GM19328 (cell line): ENCODE results near the gene GAS2L2.

ENCODE experiments used
- ATAC-seq: cut with Tn5 transposase; IDR thresholded peaks from one replicate; pipeline ENCODE4 v1.9.1; 2021; ENCODE audit warnings: mild to moderate bottlenecking, moderate library complexity; ENCODE audit not compliant: unreplicated experiment

Gene GAS2L2

DNA sequence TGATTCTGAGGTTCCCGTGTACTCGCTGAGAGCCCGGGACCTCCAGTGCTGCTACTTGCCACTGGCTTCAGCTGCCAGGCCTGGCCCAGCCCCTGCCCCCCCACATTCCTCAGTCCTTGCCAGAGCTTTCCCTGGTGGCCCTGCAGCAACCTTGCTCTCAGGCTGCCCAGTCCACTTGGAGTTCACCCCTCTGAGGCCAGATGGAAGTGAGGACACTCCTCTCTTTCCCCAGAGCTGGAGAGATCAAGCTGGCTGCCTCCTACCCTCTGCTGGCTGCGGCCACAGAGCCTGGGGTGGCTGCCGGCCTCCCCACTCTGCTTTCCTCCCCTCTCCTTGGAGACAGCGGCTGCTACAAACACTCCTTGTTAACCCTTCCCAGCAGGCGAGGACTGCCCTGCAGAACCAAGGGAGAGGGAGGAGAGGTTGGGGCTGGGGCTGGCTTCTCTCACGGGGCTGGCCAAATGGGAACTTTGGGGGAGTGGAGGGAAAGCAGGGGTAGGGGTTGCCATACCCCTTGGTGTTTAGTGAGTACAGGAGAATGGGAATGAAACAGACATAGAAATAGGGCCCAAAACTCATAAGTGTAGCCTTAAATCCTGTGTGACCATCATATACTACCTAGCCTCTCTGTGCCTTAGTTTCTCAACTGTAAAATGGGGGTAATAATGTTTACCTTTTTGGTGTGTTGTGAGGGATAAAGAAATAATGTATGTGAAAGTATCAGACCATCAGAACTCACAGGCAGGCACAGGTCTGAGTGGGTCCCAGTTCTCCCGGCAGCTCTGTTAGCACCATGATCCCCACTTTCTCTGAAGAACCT lies at the start of gene GAS2L2:
Gene GAS2L2 (minus strand): TSS at position 295 of the 820 bp plus-strand sequence. CDS start 389 bp downstream, outside the sequence.
- no peak for ATAC-seq

DNA sequence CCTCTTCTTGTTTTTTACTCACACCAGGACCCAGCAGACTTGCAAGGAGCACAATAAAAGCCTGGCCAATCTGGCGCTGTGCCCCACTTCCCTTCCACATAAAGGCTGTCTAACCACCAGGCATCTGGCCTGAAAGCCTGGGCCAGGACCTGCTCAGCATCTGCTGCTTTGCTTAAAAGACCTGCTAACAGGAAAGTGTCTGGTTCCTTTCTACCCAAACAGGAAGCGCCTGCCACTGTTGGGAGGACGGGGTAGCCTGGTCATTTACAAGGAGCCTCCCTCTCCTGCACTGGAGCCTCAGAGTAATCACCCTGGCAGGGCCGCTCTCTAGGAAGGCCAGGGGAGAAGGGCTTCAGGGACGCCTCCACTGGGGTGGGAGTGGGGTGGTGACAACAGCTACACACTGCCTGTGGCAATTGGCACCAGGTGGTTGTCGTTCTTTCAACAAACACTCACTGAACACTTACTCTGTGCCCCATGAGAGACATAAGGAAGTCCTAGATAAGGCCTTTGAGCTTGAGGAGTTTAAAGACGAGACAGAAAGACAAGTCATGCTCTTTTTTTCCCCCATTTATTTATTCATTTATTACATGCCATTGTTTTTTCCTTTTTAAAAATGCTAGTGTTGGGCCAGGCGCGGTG lies 48.7 kb upstream of the GAS2L2 start:
- no peak for ATAC-seq

DNA sequence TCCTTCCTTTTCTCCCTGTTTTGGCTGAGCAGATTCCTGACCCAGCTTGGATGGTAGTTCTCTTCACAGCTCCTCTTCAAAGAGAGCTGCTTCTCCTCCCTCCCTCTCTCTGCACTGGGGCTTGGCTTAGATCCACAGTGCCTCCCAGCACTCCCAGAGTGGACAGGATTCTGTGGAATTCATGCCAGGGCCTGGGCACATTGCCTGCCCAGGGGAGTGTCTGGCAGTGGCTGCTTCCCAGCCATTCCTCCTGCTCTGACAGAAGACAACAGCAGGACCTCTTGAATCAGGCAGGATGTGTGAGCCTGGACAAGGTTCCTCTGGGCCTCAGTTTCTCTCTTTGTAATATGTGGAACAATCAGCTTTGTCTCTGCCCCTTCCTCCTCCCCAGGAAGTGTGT lies 46.9 kb upstream of the GAS2L2 start:
- ATAC-seq: no peak

DNA sequence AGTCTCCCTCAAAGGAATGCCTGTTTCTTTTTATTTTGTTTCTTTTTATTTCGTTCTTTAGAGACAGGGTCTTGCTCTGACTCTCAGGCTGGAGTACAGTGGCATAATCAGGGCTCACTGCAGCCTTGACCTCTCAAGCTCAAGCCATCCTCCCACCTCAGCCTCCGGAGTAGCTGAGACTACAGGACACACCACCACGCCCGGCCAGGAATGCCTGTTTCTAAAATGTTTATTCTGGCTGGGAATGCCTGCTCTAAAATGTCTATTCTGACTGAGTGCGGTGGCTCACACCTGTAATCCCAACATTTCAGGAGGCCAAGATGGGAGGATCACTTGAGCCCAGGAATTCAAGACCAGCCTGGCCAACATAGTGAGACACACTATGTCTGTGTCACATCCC lies 44.9 kb upstream of the GAS2L2 start:
- ATAC-seq: no peak

DNA sequence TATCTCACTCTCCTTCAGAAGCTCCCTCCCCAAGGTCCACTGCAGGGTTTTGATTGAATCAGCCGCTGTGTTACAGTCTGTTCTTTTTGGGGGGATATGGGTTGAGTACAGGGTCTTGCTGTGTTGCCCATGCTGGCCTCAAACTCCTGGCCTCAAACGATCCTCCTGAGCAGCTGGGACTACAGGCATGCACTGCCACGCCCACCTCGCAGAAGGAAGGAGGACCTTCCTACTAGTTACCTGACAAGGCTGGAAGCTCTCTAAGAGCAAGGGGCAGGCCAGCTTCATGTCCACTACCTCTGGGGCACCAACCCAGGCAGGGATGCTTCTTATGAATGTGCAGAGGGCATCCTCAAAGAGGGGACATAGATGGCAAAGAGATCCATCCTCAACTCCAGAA lies 44.3 kb upstream of the GAS2L2 start:
- no peak for ATAC-seq

DNA sequence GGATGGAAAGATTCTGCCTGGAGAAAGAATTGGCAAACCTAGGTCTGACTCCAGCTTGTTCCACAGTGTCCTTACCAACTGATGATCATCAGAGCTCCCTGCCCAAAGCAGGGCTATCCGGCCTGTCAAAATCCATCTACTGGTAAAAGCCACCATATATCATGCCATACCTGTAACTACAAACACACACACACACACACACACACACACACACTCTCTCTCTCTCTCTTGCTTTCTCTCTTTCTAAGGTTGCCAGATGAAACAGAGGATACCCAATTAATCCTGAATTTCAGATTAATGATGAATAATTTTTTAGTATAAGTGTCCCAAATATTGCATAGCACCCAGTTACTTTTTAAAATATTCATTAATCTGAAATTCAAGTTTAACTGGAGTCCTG lies 43.9 kb upstream of the GAS2L2 start:
- ATAC-seq: no peak

DNA sequence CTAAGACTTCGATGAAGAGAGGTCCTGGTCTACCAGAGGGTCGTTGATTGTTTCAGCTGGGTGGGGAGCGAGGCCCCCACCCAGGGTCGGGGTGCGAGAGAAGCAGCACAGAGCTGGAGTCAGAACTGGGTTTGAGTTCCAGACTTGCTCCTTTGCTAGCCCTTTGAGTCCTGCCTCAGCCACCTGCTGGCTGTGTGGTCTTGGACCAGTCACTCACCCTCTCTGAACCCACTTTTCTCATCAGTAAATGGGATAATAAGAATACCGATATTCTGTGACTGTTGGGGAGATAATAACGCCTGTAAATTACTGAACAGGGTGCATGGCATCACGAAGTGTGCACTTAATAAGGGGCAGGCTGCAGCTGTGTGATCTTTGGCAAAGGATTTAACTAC lies 42.8 kb upstream of the GAS2L2 start:
- ATAC-seq: no peak

DNA sequence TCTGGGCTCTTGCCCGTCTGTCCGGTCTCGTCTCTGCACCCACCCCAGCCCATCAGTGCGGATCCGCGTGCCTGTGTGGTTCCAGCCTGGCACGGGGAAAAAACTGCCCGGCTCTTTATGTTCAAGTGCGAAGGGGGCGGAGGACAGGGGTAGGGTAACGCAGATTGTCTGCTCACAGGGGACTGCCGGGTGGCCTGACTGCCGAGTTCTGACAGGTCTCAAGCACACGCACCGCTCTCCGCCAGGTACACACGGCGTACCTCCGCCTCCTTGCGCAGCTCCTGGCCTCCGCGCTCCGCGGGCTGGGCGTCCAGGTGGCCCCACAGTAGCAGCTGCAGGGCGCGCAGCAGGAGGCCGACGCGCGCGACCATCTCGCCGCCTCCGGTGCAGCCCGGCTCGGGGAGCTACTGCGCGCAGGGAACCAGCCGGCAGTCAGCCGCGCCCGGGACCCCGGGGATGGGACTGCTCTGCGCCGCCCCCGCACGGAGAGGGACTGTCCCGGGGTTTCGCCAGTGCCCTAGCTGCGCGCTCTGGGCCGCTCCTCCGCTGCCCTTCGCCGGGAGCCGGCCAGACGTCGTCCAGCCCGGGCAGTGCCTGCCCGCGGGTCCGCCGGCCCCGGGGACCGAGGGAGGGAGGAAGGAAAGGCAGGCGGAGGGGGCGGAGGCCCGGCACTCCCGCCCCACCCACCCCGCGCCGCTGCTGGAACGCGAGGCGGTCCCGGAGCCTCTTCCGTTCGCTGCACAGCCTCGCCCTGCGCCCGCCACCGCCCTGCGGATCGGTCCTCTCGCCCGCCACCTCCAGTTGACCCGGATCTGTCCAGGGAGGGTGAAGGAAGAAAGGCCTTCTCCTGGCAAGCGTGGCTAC lies 42.2 kb upstream of the GAS2L2 start, which contains the start of gene MMP28:
Gene MMP28 (minus strand): TSS at position 635 of the 864 bp plus-strand sequence. CDS start 264 bp downstream, at position 371.
- no peak for ATAC-seq

DNA sequence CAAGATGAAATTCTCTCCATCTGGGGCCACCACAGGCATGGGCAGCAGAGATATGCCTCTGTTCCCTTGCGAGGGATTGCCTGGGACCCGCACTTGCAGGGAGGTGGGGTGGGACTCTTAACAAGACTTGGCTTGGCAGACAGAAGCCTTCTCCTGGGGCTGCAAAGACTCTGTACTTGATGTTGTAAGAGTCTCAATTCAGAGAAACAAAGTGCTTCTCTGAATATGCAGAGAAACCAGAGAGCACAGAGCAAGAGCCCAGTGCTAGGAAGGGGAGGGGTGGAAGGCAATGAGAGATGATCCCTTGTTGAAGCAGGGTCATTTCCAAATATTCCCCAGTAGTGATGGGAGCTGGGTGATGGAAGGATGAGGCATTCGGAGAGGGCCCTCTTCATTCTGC lies 40.2 kb upstream of the GAS2L2 start:
- ATAC-seq: no peak

DNA sequence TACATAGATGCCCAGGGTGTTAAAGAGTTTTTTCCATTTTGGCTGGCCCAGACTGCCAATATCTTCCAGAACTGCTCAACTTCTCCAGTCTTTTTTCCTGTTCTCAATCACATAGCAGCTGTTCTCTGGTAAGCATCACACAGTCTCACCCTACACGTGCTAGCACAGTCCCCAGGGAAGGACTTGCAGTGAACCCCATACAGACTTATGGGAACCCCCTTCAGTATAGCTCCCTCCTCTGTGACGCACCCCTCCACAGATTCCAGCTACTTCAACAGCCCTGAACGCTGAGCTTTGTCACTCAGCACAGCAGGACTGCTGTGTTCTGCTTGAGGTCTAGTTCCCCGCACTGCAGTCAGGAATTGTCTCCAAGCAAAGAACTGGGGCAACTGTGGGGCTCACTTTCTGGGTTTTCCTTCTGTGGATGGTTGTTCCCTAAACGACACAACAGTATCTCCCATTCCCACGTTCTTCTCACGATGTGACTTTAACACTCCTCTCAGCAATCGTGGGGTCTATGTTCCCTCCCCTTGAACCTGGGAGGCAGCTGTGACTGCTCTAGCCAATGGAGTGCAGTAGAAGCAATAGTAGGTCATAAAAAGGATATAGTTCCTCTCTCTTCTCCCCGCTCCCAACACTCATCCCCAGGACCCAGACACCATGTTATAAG lies 38.8 kb upstream of the GAS2L2 start:
- ATAC-seq: no peak

DNA sequence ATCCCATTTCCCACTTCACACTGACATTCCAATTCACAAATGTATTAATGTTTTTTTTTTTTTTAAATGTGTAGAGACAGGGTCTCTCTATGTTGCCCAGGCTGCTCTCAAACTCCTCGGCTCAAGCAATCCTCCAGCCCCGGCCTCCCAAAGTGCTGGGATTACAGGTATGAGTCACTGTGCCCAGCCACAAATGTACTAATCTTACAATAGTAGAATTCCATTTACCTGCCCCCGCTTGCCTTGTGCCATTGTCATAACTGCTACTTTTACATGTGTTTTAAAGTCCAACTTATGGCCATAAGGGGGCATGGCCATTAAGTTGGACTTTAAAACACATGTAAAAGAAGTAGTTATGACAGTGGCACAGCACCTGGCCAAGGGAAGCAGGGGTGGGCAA lies 37.8 kb upstream of the GAS2L2 start:
- no peak for ATAC-seq

DNA sequence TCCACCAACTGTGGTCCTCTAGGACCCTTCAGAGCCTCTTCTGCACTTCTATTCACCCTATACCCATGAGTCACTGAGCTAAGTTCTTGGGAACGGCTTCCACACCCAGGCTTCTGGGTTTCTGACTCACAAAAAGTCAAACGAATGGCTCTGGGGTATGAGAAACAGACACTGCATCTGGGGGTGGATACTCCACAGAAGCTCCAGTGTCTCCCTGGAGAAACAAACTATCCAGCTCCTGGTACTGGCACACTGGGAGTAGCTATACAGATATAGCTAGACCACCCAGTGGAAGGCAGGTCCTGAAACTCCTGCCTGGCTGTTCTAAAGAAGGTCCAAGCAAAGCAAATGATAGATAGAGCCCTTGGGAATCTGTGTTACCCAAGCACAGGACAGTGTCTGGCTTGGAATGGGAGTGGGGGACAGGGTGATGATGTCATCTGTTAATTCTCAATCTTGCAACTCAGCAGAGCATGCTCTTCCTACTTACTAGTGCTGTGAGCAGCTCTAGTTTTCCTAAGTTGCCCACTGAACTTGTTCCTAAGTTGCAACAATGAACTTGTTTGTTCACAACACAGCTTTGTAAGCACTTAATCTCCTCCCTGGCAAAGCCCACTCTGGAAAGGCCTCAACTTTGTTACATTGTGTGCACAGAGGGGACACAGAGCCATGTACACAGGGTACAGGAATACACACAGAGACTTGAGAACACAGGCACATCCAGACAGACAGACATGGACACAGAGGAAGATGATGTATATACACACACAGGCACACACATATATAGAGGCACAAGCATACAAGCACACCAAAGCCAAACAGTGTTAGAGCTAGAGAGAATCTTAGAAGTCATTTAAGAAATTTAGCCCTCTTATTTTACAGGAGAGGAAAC lies 35.7 kb upstream of the GAS2L2 start:
- ATAC-seq: no peak

DNA sequence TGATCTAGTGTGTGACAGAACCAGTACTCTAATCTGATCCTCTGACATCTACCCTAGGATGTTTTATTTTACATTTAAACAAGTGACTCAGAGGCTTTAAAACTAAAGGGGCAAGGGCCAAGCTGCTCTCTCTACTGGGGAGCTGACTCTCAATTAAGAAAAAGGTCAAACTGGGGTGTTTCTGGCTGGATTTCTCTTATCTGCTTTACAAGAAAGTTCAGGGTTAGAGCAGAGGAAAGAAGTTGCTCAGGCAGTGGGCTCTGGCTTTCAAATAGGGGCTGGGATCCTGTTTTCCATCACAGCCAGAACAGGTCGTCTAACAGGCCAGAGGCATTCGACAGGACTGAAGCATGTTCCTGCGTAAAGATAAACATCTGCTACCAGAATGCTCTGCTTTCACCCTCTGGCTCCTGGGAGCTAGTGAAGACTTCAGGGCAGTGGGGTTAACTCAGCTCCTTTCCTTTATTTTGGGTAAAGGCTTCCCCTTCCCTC lies 33.9 kb upstream of the GAS2L2 start:
- ATAC-seq: no peak

DNA sequence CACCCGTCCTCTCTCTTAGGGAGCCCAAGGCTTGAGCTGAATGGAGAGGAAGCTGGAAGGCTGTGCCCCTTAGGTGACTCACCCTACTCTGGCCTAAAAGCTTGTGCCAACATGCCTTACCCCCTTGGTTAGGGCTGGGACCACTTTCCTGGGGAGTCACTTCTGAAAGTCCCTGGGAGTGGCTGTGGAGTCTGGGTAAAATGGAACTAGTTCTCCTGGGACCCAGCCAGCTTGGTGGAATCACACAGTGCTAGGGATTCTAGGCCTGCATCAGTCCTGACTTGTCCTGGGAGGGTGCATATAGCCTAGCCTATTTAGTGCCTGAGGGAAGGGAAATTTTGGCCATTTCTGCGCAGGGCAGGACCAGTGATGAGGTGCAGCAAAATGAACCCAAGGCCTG lies 31.9 kb upstream of the GAS2L2 start:
- ATAC-seq: no peak

DNA sequence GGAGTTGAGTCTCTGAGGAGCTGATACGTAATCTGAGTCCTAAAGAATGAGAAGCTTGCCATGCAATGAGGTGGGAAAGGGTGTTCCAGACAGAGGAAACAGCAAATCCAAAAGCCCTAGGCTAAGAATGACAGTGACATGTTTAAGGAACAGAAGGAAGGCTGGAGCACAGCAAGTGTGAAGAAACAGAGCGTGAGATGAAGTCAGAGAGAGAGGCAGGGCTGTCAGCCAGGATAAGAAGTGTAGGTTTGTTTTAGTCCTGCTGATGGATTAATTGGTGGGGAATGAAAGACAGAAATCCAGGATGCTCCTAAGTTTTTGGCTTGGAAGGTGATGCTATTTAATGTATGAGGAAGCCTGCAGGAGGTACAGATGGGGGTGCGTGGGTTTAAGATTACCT lies 27.9 kb upstream of the GAS2L2 start:
- no peak for ATAC-seq

DNA sequence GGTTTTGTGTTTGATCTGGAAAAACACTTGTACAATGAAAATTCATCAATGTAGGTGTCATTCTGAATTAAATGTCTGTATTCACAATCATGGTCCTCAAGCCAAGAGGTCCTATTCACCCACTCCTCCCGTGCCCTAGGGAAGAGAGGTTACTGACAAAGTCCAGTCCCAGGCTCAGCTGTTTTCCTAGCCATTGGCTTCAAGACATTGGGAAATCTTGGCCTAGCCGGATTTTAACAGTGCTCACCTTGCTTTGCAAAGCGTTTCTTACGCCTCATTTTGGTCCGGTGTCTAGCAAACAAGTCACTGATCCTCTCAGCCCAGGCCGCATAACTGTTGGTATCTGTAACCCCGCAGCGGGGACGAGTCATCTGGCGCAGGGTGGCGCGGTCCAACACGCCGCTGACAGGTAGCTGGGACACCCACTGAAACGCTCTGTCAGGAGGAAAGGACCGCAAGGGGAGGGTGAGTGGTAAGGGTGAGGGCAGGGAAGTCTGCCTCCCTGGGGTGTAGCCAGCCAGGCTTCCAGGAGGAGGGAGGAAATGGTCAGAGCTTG lies 25.7 kb upstream of the GAS2L2 start:
- no peak for ATAC-seq

DNA sequence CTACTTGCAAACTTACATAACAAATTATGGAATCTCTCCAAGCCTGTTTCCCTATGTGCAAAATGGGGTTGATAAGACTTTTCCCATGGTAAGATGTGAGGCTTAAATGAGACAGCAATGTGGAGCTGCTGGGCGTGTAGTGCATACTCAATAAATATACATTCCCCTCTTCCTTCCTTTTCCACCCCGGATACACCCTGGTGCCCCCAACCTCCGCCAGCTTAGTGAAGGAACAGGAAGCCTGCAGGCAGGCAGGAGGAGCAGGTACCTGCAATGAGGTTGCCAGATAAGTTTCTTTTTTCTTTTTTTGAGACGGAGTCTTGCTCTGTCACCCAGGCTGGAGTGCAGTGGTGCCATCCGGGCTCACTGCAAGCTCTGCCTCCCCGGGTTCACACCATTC lies 22.5 kb upstream of the GAS2L2 start:
- ATAC-seq: no peak

DNA sequence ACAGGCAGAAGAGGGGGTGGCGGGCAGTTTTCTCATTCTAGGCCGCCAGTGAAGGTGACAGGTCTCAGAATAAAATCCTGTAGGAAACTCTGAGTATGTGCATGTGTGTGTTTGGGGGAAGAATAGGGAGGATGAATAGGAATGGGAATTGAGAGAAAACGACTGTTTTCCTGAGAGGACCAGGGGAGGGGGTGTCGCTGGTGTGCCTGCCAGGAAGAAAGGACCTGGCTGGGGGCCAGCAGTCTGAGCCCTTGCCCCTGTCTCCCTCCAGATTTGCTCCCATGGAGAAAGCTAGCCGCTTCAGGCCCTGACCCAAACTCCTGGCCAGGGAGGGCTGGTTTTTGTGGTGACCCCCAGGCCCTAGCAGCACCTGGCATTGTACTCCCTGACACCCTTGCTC lies 22.0 kb upstream of the GAS2L2 start:
- ATAC-seq: no peak

DNA sequence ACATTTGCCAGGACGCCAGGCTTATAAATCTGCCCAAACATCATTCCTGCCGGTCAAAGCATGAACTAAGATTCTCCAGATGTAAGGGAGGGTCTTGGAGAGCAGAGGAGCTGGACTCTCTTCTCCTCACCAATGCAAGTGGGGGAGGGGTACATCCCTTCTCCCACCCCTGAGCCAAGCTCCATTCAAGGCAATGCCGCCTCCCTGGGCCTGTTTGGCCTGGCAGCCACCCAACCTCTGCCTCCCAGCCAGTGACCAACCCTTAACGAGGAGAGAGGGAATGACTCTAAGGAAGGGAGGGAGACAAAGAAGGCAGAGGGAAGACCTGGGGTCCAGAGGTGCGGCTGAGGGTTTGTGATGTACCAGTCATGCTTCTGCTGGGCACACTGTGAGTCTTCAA lies 21.5 kb upstream of the GAS2L2 start:
- no peak for ATAC-seq
